Measurements from ENCODE around the gene CDH12. TPM values are rescaled to one million over a fixed set of nuclear protein-coding genes. Genes with fewer than 3 reads are reported as not detected.

CDH12 gene
- total and polyA plus RNA-seq, 4 experiments from 2014 or later = not detected

GRCh38 chr5:22598796-22599195, 254.3 kb downstream of the CDH12 start:
- no peak overlapping the region for H3K27ac Mint-ChIP-seq
- H3K4me3 Mint-ChIP-seq = no peak overlapping the region
- H3K36me3 Mint-ChIP-seq = no peaks in the 10 kb centered on the region
- ChIA-PET POLR2A (ENCODE audit: partially characterized antibody) (no interaction called here), CTCF (ENCODE audit: partially characterized antibody) (no interaction called here)
- no peaks in the 10 kb centered on the region for H3K9me3 ChIP-seq (ENCODE audit: control insufficient read depth in 1 of 2, low read length in 2 of 2)
- intact Hi-C loops (cut with micrococcal nuclease) = no loop called here
- no peaks in the 10 kb centered on the region for H3K27me3 Mint-ChIP-seq
- no peaks in the 10 kb centered on the region for H3K36me3 ChIP-seq (ENCODE audit: insufficient read depth, low read length)
- DNase-seq = no peak
- H3K27me3 ChIP-seq (ENCODE audit: insufficient read depth, low read length) = no peaks in the 10 kb centered on the region
- no peak overlapping the region for H3K27ac ChIP-seq (ENCODE audit: low read depth, low read length)
- H3K4me1 Mint-ChIP-seq = no peaks in the 10 kb centered on the region
- peaks cover 0 to 7% (median 3%) of the 10 kb centered on the region in 8 donors for H3K9me3 Mint-ChIP-seq
- no peaks in the 10 kb centered on the region for H3K4me1 ChIP-seq (ENCODE audit: insufficient read depth, low read length)
- no peak overlapping the region for H3K4me3 ChIP-seq (ENCODE audit: low read length in 2 of 2)

DNA sequence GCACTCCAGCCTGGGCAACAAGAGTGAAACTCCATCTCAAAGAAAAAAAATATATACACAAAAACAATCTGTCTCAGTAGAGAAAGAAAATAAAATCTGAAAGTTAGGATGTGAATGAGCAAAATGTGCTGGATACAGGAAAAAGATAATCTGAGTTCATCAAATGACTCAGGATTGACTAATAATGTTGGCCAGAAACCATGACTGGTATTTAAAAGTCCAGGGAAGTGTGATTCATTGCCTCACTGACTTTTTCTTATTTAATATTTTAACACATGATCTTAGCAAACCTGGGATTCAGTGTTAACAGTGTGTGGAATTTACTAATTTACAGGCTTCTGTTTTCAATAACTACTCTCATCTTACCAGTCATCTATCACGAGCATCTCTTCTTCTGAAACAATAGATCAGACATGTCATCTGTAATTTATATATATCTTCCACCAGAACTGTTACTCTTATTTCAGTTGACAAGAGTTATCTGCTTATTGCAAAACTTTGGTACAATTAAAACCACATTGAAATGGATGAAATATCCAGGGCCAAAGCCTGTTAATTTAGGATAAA, 256.7 kb downstream of the CDH12 start:
- Histone ChIP-seq H3K9me3 (ENCODE audit: control insufficient read depth in 1 of 2, low read length in 2 of 2) (no peaks in the 10 kb centered on the region), H3K4me3 (ENCODE audit: low read length in 2 of 2) (no peak overlapping the region), H3K36me3 (ENCODE audit: insufficient read depth, low read length) (no peaks in the 10 kb centered on the region), H3K27me3 (ENCODE audit: insufficient read depth, low read length) (no peaks in the 10 kb centered on the region), H3K4me1 (ENCODE audit: insufficient read depth, low read length) (no peaks in the 10 kb centered on the region), H3K27ac (ENCODE audit: low read depth, low read length) (no peak overlapping the region)
- Mint-ChIP-seq H3K9me3 (peaks cover 0 to 11% (median 4%) of the 10 kb centered on the region in 8 donors), H3K27me3 (no peaks in the 10 kb centered on the region), H3K27ac (no peak overlapping the region), H3K4me3 (no peak overlapping the region), H3K4me1 (no peaks in the 10 kb centered on the region), H3K36me3 (no peaks in the 10 kb centered on the region)
- no peak for DNase-seq
- ChIA-PET POLR2A (ENCODE audit: partially characterized antibody) (no interaction called here), CTCF (ENCODE audit: partially characterized antibody) (no interaction called here)
- intact Hi-C loops (cut with micrococcal nuclease) = no loop called here

- intact Hi-C loops (cut with micrococcal nuclease) = no loop called here
- ChIA-PET CTCF (ENCODE audit: partially characterized antibody) (no interaction called here), POLR2A (ENCODE audit: partially characterized antibody) (no interaction called here)
- Histone ChIP-seq H3K36me3 (ENCODE audit: insufficient read depth, low read length) (no peaks in the 10 kb centered on the region), H3K27me3 (ENCODE audit: insufficient read depth, low read length) (no peaks in the 10 kb centered on the region), H3K9me3 (ENCODE audit: control insufficient read depth in 1 of 2, low read length in 2 of 2) (no peaks in the 10 kb centered on the region), H3K4me1 (ENCODE audit: insufficient read depth, low read length) (no peaks in the 10 kb centered on the region), H3K4me3 (ENCODE audit: low read length in 2 of 2) (no peak overlapping the region), H3K27ac (ENCODE audit: low read depth, low read length) (no peak overlapping the region)
- H3K4me1 Mint-ChIP-seq = no peaks in the 10 kb centered on the region
- H3K27me3 Mint-ChIP-seq = no peaks in the 10 kb centered on the region
- no peak overlapping the region for H3K27ac Mint-ChIP-seq
- H3K9me3 Mint-ChIP-seq = peaks cover 3 to 11% (median 7%) of the 10 kb centered on the region in 8 donors
- DNase-seq = no peak
- no peak overlapping the region for H3K4me3 Mint-ChIP-seq
- no peaks in the 10 kb centered on the region for H3K36me3 Mint-ChIP-seq
Observed at GRCh38 chr5:22594491-22594890, 258.7 kb downstream of the CDH12 start.

GRCh38 chr5:22593592-22593991, 259.6 kb downstream of the CDH12 start:
- no peak overlapping the region for H3K4me3 Mint-ChIP-seq
- POLR2A ChIA-PET (ENCODE audit: partially characterized antibody) = no interaction called here

GRCh38 chr5:22591461-22591860, 261.7 kb downstream of the CDH12 start:
- no peaks in the 10 kb centered on the region for H3K4me1 ChIP-seq (ENCODE audit: insufficient read depth, low read length)
- no peaks in the 10 kb centered on the region for H3K4me1 Mint-ChIP-seq
- H3K36me3 ChIP-seq (ENCODE audit: insufficient read depth, low read length) = no peaks in the 10 kb centered on the region
- H3K36me3 Mint-ChIP-seq = no peaks in the 10 kb centered on the region
- no peaks in the 10 kb centered on the region for H3K9me3 ChIP-seq (ENCODE audit: control insufficient read depth in 1 of 2, low read length in 2 of 2)
- no peak overlapping the region for H3K27ac ChIP-seq (ENCODE audit: low read depth, low read length)
- no peak for DNase-seq
- no peaks in the 10 kb centered on the region for H3K27me3 ChIP-seq (ENCODE audit: insufficient read depth, low read length)
- no peak overlapping the region for H3K27ac Mint-ChIP-seq
- POLR2A ChIA-PET (ENCODE audit: partially characterized antibody) = no interaction called here
- CTCF ChIA-PET (ENCODE audit: partially characterized antibody) = no interaction called here
- H3K9me3 Mint-ChIP-seq = peaks cover 3 to 15% (median 6%) of the 10 kb centered on the region in 8 donors
- H3K27me3 Mint-ChIP-seq = no peaks in the 10 kb centered on the region
- intact Hi-C loops (cut with micrococcal nuclease) = no loop called here
- H3K4me3 ChIP-seq (ENCODE audit: low read length in 2 of 2) = no peak overlapping the region
- H3K4me3 Mint-ChIP-seq = no peak overlapping the region

More at GRCh38 chr5:22593592-22593991, 259.6 kb downstream of the CDH12 start:
- Histone ChIP-seq H3K4me1 (ENCODE audit: insufficient read depth, low read length) (no peaks in the 10 kb centered on the region), H3K36me3 (ENCODE audit: insufficient read depth, low read length) (no peaks in the 10 kb centered on the region), H3K27ac (ENCODE audit: low read depth, low read length) (no peak overlapping the region), H3K4me3 (ENCODE audit: low read length in 2 of 2) (no peak overlapping the region), H3K9me3 (ENCODE audit: control insufficient read depth in 1 of 2, low read length in 2 of 2) (no peaks in the 10 kb centered on the region), H3K27me3 (ENCODE audit: insufficient read depth, low read length) (no peaks in the 10 kb centered on the region)
- no peaks in the 10 kb centered on the region for H3K4me1 Mint-ChIP-seq
- intact Hi-C loops (cut with micrococcal nuclease) = no loop called here
- H3K9me3 Mint-ChIP-seq = peaks cover 3 to 11% (median 8%) of the 10 kb centered on the region in 8 donors
- no peak overlapping the region for H3K27ac Mint-ChIP-seq
- DNase-seq = no peak
- CTCF ChIA-PET (ENCODE audit: partially characterized antibody) = no interaction called here
- no peaks in the 10 kb centered on the region for H3K27me3 Mint-ChIP-seq
- H3K36me3 Mint-ChIP-seq = no peaks in the 10 kb centered on the region

- POLR2A ChIA-PET (ENCODE audit: partially characterized antibody) = no interaction called here
- H3K9me3 Mint-ChIP-seq = peaks cover 3 to 17% (median 8%) of the 10 kb centered on the region in 8 donors
Observed at GRCh38 chr5:22590677-22591268, 262.4 kb downstream of the CDH12 start.

GRCh38 chr5:22577711-22578110, 275.4 kb downstream of the CDH12 start:
- intact Hi-C loops (cut with micrococcal nuclease) = no loop called here
- no peak overlapping the region for H3K4me3 Mint-ChIP-seq
- H3K9me3 Mint-ChIP-seq = peaks cover 0 to 21% (median 10%) of the 10 kb centered on the region in 8 donors
- CTCF ChIA-PET (ENCODE audit: partially characterized antibody) = no interaction called here
- no peaks in the 10 kb centered on the region for H3K27me3 ChIP-seq (ENCODE audit: insufficient read depth, low read length)
- H3K4me1 ChIP-seq (ENCODE audit: insufficient read depth, low read length) = no peaks in the 10 kb centered on the region
- H3K36me3 Mint-ChIP-seq = no peaks in the 10 kb centered on the region
- no peaks in the 10 kb centered on the region for H3K9me3 ChIP-seq (ENCODE audit: control insufficient read depth in 1 of 2, low read length in 2 of 2)
- no peak overlapping the region for H3K27ac Mint-ChIP-seq
- H3K36me3 ChIP-seq (ENCODE audit: insufficient read depth, low read length) = no peaks in the 10 kb centered on the region
- no peak overlapping the region for H3K4me3 ChIP-seq (ENCODE audit: low read length in 2 of 2)
- no peak for DNase-seq
- no peak overlapping the region for H3K27ac ChIP-seq (ENCODE audit: low read depth, low read length)
- no peaks in the 10 kb centered on the region for H3K27me3 Mint-ChIP-seq
- no peaks in the 10 kb centered on the region for H3K4me1 Mint-ChIP-seq
- POLR2A ChIA-PET (ENCODE audit: partially characterized antibody) = no interaction called here

More at GRCh38 chr5:22590677-22591268, 262.4 kb downstream of the CDH12 start:
- Histone ChIP-seq H3K9me3 (ENCODE audit: control insufficient read depth in 1 of 2, low read length in 2 of 2) (no peaks in the 10 kb centered on the region), H3K4me1 (ENCODE audit: insufficient read depth, low read length) (no peaks in the 10 kb centered on the region), H3K4me3 (ENCODE audit: low read length in 2 of 2) (no peak overlapping the region), H3K36me3 (ENCODE audit: insufficient read depth, low read length) (no peaks in the 10 kb centered on the region), H3K27ac (ENCODE audit: low read depth, low read length) (no peak overlapping the region), H3K27me3 (ENCODE audit: insufficient read depth, low read length) (no peaks in the 10 kb centered on the region)
- Mint-ChIP-seq H3K36me3 (no peaks in the 10 kb centered on the region), H3K4me1 (no peaks in the 10 kb centered on the region), H3K27ac (no peak overlapping the region), H3K27me3 (no peaks in the 10 kb centered on the region), H3K4me3 (no peak overlapping the region)
- intact Hi-C loops (cut with micrococcal nuclease) = no loop called here
- DNase-seq = no peak
- CTCF ChIA-PET (ENCODE audit: partially characterized antibody) = no interaction called here
